Suprapubic skin (tissue), 3 donors: ENCODE measurements around the gene FLT3LG.

Experiments
- EP300 ChIP-seq: sonication (generic); formaldehyde crosslinking; IDR thresholded peaks from one replicate; pipeline ENCODE4 v1.6.1; 2017; ENCODE audit warnings: antibody characterized with exemption
- POLR2A ChIP-seq, 2 donors: fragments of 450-650 bp; IDR thresholded peaks; one replicate each; pipeline ENCODE4 v1.6.1; 2017; ENCODE audit warnings: antibody characterized with exemption in 2 of 2, mild to moderate bottlenecking in 2 of 2, moderate library complexity in 2 of 2
- TF ChIP-seq, protein P1 (sequence below), 2 donors: fragments of 200-600 bp in 1 of 2; fragments of 450-650 bp in 1 of 2; sonication (generic) in 1 of 2; IDR thresholded peaks; one replicate each; pipeline ENCODE4 v1.5.1; 2016 to 2019; ENCODE audit warnings: antibody characterized with exemption in 2 of 2, mild to moderate bottlenecking in 1 of 2, moderate library complexity in 1 of 2

DNA sequence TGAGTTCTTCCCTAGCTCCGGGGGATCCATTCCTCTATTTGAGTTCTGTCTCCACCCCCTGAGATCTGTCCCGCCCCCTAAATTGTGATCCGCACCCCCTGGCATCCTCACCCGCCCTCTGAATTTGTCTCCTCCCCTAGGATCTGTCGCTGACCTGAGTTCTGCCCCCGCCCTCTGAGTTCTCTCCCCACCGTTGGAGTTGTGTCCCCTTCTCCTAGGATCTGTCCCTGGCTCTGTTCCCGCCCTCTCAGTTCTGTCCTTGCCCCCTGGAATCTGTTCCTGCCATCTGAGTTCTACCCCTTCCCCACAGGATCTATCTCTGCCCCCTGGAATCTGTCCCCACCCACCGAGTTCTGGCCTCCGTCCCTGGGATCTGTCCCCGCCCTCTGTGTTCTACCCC lies 31.7 kb upstream of the FLT3LG start:
- TF ChIP-seq, protein P1, sequence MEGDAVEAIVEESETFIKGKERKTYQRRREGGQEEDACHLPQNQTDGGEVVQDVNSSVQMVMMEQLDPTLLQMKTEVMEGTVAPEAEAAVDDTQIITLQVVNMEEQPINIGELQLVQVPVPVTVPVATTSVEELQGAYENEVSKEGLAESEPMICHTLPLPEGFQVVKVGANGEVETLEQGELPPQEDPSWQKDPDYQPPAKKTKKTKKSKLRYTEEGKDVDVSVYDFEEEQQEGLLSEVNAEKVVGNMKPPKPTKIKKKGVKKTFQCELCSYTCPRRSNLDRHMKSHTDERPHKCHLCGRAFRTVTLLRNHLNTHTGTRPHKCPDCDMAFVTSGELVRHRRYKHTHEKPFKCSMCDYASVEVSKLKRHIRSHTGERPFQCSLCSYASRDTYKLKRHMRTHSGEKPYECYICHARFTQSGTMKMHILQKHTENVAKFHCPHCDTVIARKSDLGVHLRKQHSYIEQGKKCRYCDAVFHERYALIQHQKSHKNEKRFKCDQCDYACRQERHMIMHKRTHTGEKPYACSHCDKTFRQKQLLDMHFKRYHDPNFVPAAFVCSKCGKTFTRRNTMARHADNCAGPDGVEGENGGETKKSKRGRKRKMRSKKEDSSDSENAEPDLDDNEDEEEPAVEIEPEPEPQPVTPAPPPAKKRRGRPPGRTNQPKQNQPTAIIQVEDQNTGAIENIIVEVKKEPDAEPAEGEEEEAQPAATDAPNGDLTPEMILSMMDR (IDR thresholded peaks at IDR 0.05): no peak
- TF ChIP-seq POLR2A (IDR thresholded peaks at IDR 0.05) (no peak), EP300 (no peak)
